Measurements from ENCODE around the gene NHS. TPM values are rescaled to one million over a fixed set of nuclear protein-coding genes. Genes with fewer than 3 reads are reported as not detected.

The NHS gene
- total and polyA plus RNA-seq, 3 donors from 2014 or later = 4.8 to 25.7 (median 21.8) TPM

GRCh38 chrX:17747692-17748091 lies 372.7 kb downstream of the NHS start:
- TF ChIP-seq POLR2A (IDR thresholded peaks at IDR 0.05) (no peak), CTCF (IDR thresholded peaks at IDR 0.05) (no peak)
- 86 to 98% methylated on average over 5 of the region's 5 CpGs for WGBS, 2 donors
- no peaks in the 10 kb centered on the region for H3K9me3 ChIP-seq
- H3K4me1 ChIP-seq = no peaks in the 10 kb centered on the region
- no peak overlapping the region for H3K27ac ChIP-seq
- H3K4me3 ChIP-seq = no peak overlapping the region
- H3K36me3 ChIP-seq (ENCODE audit: low read depth, missing control alignments) = no peaks in the 10 kb centered on the region
- DNase-seq = no peak
- no peaks in the 10 kb centered on the region for H3K27me3 ChIP-seq
- intact Hi-C loops (cut with DNase I; ENCODE audit: low total_unique reads) = no loop called here

- no peaks in the 10 kb centered on the region for H3K27me3 ChIP-seq
- WGBS, 2 donors = 80 to 90% methylated on average over 5 of the region's 5 CpGs
- TF ChIP-seq CTCF (IDR thresholded peaks at IDR 0.05) = no peak
- intact Hi-C loops (cut with DNase I; ENCODE audit: low total_unique reads) = no loop called here
- H3K4me1 ChIP-seq = no peaks in the 10 kb centered on the region
- no peak for DNase-seq
- H3K4me3 ChIP-seq = no peak overlapping the region
- H3K27ac ChIP-seq = no peak overlapping the region
- no peaks in the 10 kb centered on the region for H3K36me3 ChIP-seq (ENCODE audit: low read depth, missing control alignments)
- no peaks in the 10 kb centered on the region for H3K9me3 ChIP-seq
Measured at GRCh38 chrX:17748684-17749083, 373.7 kb downstream of the NHS start.

GRCh38 chrX:17750436-17750835 lies 375.4 kb downstream of the NHS start:
- Histone ChIP-seq H3K4me3 (no peak overlapping the region), H3K27ac (no peak overlapping the region), H3K36me3 (ENCODE audit: low read depth, missing control alignments) (no peaks in the 10 kb centered on the region), H3K9me3 (no peaks in the 10 kb centered on the region), H3K27me3 (no peaks in the 10 kb centered on the region), H3K4me1 (no peaks in the 10 kb centered on the region)
- TF ChIP-seq POLR2A (IDR thresholded peaks at IDR 0.05) = no peak
- no peak for TF ChIP-seq CTCF (IDR thresholded peaks at IDR 0.05)
- DNase-seq = no peak
- WGBS, 2 donors = 83 to 94% methylated on average over 3 of the region's 3 CpGs
- intact Hi-C loops (cut with DNase I; ENCODE audit: low total_unique reads) = no loop called here

- TF ChIP-seq POLR2A (IDR thresholded peaks at IDR 0.05) = no peak
- TF ChIP-seq CTCF (IDR thresholded peaks at IDR 0.05) = no peak
- Histone ChIP-seq H3K27me3 (no peaks in the 10 kb centered on the region), H3K4me3 (no peak overlapping the region), H3K4me1 (no peaks in the 10 kb centered on the region), H3K9me3 (no peaks in the 10 kb centered on the region), H3K36me3 (ENCODE audit: low read depth, missing control alignments) (no peaks in the 10 kb centered on the region), H3K27ac (no peak overlapping the region)
- 90 to 92% methylated on average over 2 of the region's 2 CpGs for WGBS, 2 donors
- DNase-seq = no peak
- intact Hi-C loops (cut with DNase I; ENCODE audit: low total_unique reads) = no loop called here
Measured at GRCh38 chrX:17758382-17758781, 383.4 kb downstream of the NHS start.

GRCh38 chrX:17759990-17760389 lies 385.0 kb downstream of the NHS start:
- Histone ChIP-seq H3K36me3 (ENCODE audit: low read depth, missing control alignments) (no peaks in the 10 kb centered on the region), H3K4me3 (no peak overlapping the region), H3K9me3 (no peaks in the 10 kb centered on the region), H3K27me3 (no peaks in the 10 kb centered on the region), H3K27ac (no peak overlapping the region), H3K4me1 (no peaks in the 10 kb centered on the region)
- DNase-seq = no peak
- intact Hi-C loops (cut with DNase I; ENCODE audit: low total_unique reads) = no loop called here
- 38 to 67% methylated on average over 1 of the region's 1 CpG for WGBS, 2 donors
- no peak for TF ChIP-seq CTCF (IDR thresholded peaks at IDR 0.05)
- no peak for TF ChIP-seq POLR2A (IDR thresholded peaks at IDR 0.05)
